Prostate gland (tissue), 2 donors: ENCODE measurements around the gene NHLRC2.

Experiments used
- CTCF ChIP-seq, 4 experiments: fragments of 200-600 bp in 2 of 4; fragments of 450-650 bp in 2 of 4; sonication (generic) in 2 of 4; IDR thresholded peaks; 1 replicate in 3 of 4; 2 replicates in 1 of 4; pipeline ENCODE4 v1.5.1; 2016 to 2019; ENCODE audit warnings: antibody characterized with exemption in 4 of 4, mild to moderate bottlenecking in 2 of 4, moderate library complexity in 2 of 4
- POLR2A ChIP-seq: fragments of 450-650 bp; IDR thresholded peaks from one replicate; pipeline ENCODE4 v1.6.1; 2016; ENCODE audit warnings: antibody characterized with exemption, mild to moderate bottlenecking

GRCh38 chr10:113920114-113920513 is 65.7 kb downstream of the NHLRC2 start:
- TF ChIP-seq CTCF (IDR thresholded peaks at IDR 0.05) (no peak), POLR2A (no peak)
